Measurements from ENCODE around the gene GMDS. TPM values are rescaled to one million over a fixed set of nuclear protein-coding genes. Genes with fewer than 3 reads are reported as not detected.

GMDS gene
- total and polyA plus RNA-seq, 2 experiments from 2014 or later: 30.1 to 36.5 TPM

GRCh38 chr6:1997702-1998101, 247.7 kb downstream of the GMDS start:
- TF ChIP-seq EZH2phosphoT487 (IDR thresholded peaks at IDR 0.05; ENCODE audit: unreplicated experiment) (no peak), REST (IDR thresholded peaks at IDR 0.05; ENCODE audit: unreplicated experiment) (no peak), JUNB (IDR thresholded peaks at IDR 0.05; ENCODE audit: unreplicated experiment) (no peak), STAT1 (IDR thresholded peaks at IDR 0.05; ENCODE audit: unreplicated experiment) (no peak), CTCF (conservative IDR thresholded peaks at IDR 0.05; ENCODE audit: low read depth in 2 of 2) (no peak), EZH2 (IDR thresholded peaks at IDR 0.05; ENCODE audit: low read depth, unreplicated experiment) (no peak), ETS1 (IDR thresholded peaks at IDR 0.05) (no peak), NANOG (IDR thresholded peaks at IDR 0.05; ENCODE audit: borderline replicate concordance) (no peak), POLR2AphosphoS5 (IDR thresholded peaks at IDR 0.05; ENCODE audit: low read depth) (no peak), CREB1 (CRISPR knock-in tag; IDR thresholded peaks at IDR 0.05; ENCODE audit: low read depth) (no peak), ZNF114 (CRISPR knock-in tag; IDR thresholded peaks at IDR 0.05) (no peak)
- Histone ChIP-seq H3K27ac (ENCODE audit: low read depth) (no peak overlapping the region), H3K36me3 (ENCODE audit: insufficient read depth) (no peaks in the 10 kb centered on the region), H3K27me3 (ENCODE audit: insufficient read depth) (no peaks in the 10 kb centered on the region), H3K4me3 (no peak overlapping the region), H2AFZ (no peak overlapping the region), H3K9me2 (ENCODE audit: insufficient read depth) (no peaks in the 10 kb centered on the region; the same call in 1 of the 2 replicates), H3K79me2 (replicated peaks; ENCODE audit: insufficient read depth) (no peaks in the 10 kb centered on the region), H3K4me1 (ENCODE audit: insufficient read depth) (no peaks in the 10 kb centered on the region), H3K4me2 (no peak overlapping the region), H3F3A (replicated peaks; ENCODE audit: low read depth) (no peaks in the 10 kb centered on the region), H4K20me1 (replicated peaks; ENCODE audit: insufficient read depth) (no peaks in the 10 kb centered on the region; the same call in none of the 2 replicates)
- no peaks in the 10 kb centered on the region; the same call in 2 of the 3 replicates for H3K36me3 Mint-ChIP-seq (ENCODE audit: low read depth)
- H3K4me1 Mint-ChIP-seq: peaks cover 4% of the 10 kb centered on the region; the same call in 2 of the 3 replicates
- ATAC-seq (no peak), DNase-seq (ENCODE audit: low spot score) (no peak)
- H3K9me3 Mint-ChIP-seq: no peaks in the 10 kb centered on the region; the same call in 2 of the 3 replicates
- peaks cover 1% of the 10 kb centered on the region for H3K27me3 Mint-ChIP-seq (ENCODE audit: insufficient read depth, low read depth, poor library complexity)
- H3K27ac Mint-ChIP-seq: no peak overlapping the region
- H3K4me3 Mint-ChIP-seq: no peak overlapping the region
